Naive B cell (primary cell): Measurements from ENCODE around the gene MKNK2. TPM values are rescaled to one million over a fixed set of nuclear protein-coding genes. Genes with fewer than 3 reads are reported as not detected.

Experiments used
- ATAC-seq, 2 donors: fragments of 150-1000 bp; cut with Tn5 transposase; 2 replicates each; pipeline ENCODE4 v1.10.0; 2021; ENCODE audit warnings: low read depth in 2 of 2, mild to moderate bottlenecking in 2 of 2, moderate library complexity in 2 of 2
- DNase-seq: peaks from one replicate; pipeline ENCODE4 v3.0.0; 2022
- H3K27ac Mint-ChIP-seq, 6 donors: one replicate each; pipeline ENCODE4 v1.8.0; 2020 to 2022; ENCODE audit warnings: mild to moderate bottlenecking in 6 of 6, mixed read lengths in 6 of 6, moderate library complexity in 5 of 6, inconsistent platforms in 2 of 6
- H3K27me3 Mint-ChIP-seq, 3 donors: one replicate each; pipeline ENCODE4 v1.8.0; 2021 to 2022; ENCODE audit warnings: mixed read lengths in 3 of 3, mild to moderate bottlenecking in 1 of 3
- H3K36me3 Mint-ChIP-seq, 2 donors: one replicate each; pipeline ENCODE4 v1.8.0; 2020 to 2022; ENCODE audit warnings: mixed read lengths in 2 of 2, inconsistent platforms in 1 of 2, mild to moderate bottlenecking in 1 of 2
- H3K4me1 Mint-ChIP-seq, 3 donors: one replicate each; pipeline ENCODE4 v1.8.0; 2020 to 2022; ENCODE audit warnings: mixed read lengths in 3 of 3, inconsistent platforms in 1 of 3, mild to moderate bottlenecking in 1 of 3, moderate library complexity in 1 of 3
- H3K4me3 Mint-ChIP-seq, 8 donors: one replicate each; pipeline ENCODE4 v1.8.0; 2020 to 2022; ENCODE audit warnings: mild to moderate bottlenecking in 8 of 8, mixed read lengths in 8 of 8, moderate library complexity in 8 of 8, inconsistent platforms in 2 of 8
- H3K9me3 Mint-ChIP-seq, 7 donors: one replicate each; pipeline ENCODE4 v1.8.0; 2020 to 2022; ENCODE audit warnings: mixed read lengths in 7 of 7, mild to moderate bottlenecking in 5 of 7, inconsistent platforms in 2 of 7, moderate library complexity in 1 of 7
- polyA plus RNA-seq, 6 donors: library from polyadenylated mRNA; unstranded; fragments of 300-500 nt; fragmentation: Illumina TruSeq; gene quantifications; one replicate each; pipeline ENCODE4 v1.2.3, GENCODE V29; 2021; ENCODE audit warnings: low read depth in 6 of 6

The MKNK2 gene
- polyA plus RNA-seq, 6 donors from 2014 or later = 51.1 to 102 (median 57.1) TPM

GRCh38 chr19:2048959-2049740 lies 1.9 kb downstream of the MKNK2 start:
- Mint-ChIP-seq H3K36me3 (no peaks in the 10 kb centered on the region), H3K4me3 (peak overlapping the region; percentile 85 to 96 (median 92)), H3K4me1 (peaks cover 30 to 55% (median 51%) of the 10 kb centered on the region in 3 donors), H3K9me3 (no peaks in the 10 kb centered on the region), H3K27me3 (no peaks in the 10 kb centered on the region), H3K27ac (peak overlapping the region; percentile 96 to 99 (median 98))
- ATAC-seq (no peak), DNase-seq (no peak)

GRCh38 chr19:2048104-2048958 lies 2.7 kb downstream of the MKNK2 start:
- Mint-ChIP-seq H3K4me1 (peaks cover 33 to 60% (median 51%) of the 10 kb centered on the region in 3 donors), H3K36me3 (no peaks in the 10 kb centered on the region), H3K27me3 (no peaks in the 10 kb centered on the region), H3K27ac (peak overlapping the region in 5 of 6 donors; percentile 62 to 99 (median 94)), H3K4me3 (peak overlapping the region; percentile 57 to 95 (median 87)), H3K9me3 (no peaks in the 10 kb centered on the region)
- DNase-seq (no peak), ATAC-seq (no peak)

GRCh38 chr19:2047449-2048103 lies 3.5 kb downstream of the MKNK2 start:
- DNase-seq (no peak), ATAC-seq (no peak)
- H3K36me3 Mint-ChIP-seq = no peaks in the 10 kb centered on the region
- H3K27me3 Mint-ChIP-seq = no peaks in the 10 kb centered on the region
- peaks cover 34 to 61% (median 51%) of the 10 kb centered on the region in 3 donors for H3K4me1 Mint-ChIP-seq
- peak overlapping the region; percentile 57 to 98 (median 76) for H3K27ac Mint-ChIP-seq
- H3K9me3 Mint-ChIP-seq = no peaks in the 10 kb centered on the region
- peak overlapping the region in 5 of 8 donors; percentile 38 to 85 (median 63) for H3K4me3 Mint-ChIP-seq

- Mint-ChIP-seq H3K4me1 (peaks cover 33 to 61% (median 48%) of the 10 kb centered on the region in 3 donors), H3K27ac (peak overlapping the region in 4 of 6 donors; percentile 62 to 98 (median 75)), H3K27me3 (no peaks in the 10 kb centered on the region), H3K4me3 (peak overlapping the region in 5 of 8 donors; percentile 38 to 85 (median 63)), H3K36me3 (no peaks in the 10 kb centered on the region), H3K9me3 (no peaks in the 10 kb centered on the region)
- ATAC-seq = no peak
- DNase-seq = no peak
These were observed 4.0 kb downstream of the MKNK2 start for GRCh38 chr19:2047076-2047448.

GRCh38 chr19:2046046-2046907 lies 4.8 kb downstream of the MKNK2 start:
- Mint-ChIP-seq H3K4me1 (peaks cover 27 to 57% (median 43%) of the 10 kb centered on the region in 3 donors), H3K27me3 (no peaks in the 10 kb centered on the region), H3K36me3 (no peaks in the 10 kb centered on the region), H3K4me3 (peak overlapping the region in 5 of 8 donors; percentile 25 to 85 (median 63)), H3K9me3 (no peaks in the 10 kb centered on the region), H3K27ac (peak overlapping the region in 5 of 6 donors; percentile 61 to 98 (median 89))
- DNase-seq = peak; percentile 21
- ATAC-seq = no peak

GRCh38 chr19:2045501-2046045 lies 5.5 kb downstream of the MKNK2 start:
- no peak for DNase-seq
- Mint-ChIP-seq H3K4me3 (peak overlapping the region in 3 of 8 donors; percentile 12 to 82 (median 67)), H3K27me3 (no peaks in the 10 kb centered on the region), H3K27ac (peak overlapping the region in 5 of 6 donors; percentile 61 to 99 (median 89)), H3K36me3 (no peaks in the 10 kb centered on the region), H3K4me1 (peaks cover 24 to 58% (median 48%) of the 10 kb centered on the region in 3 donors), H3K9me3 (no peaks in the 10 kb centered on the region)
- no peak for ATAC-seq

- ATAC-seq = no peak
- H3K27ac Mint-ChIP-seq = peak overlapping the region; percentile 33 to 99 (median 95)
- peak overlapping the region in 6 of 8 donors; percentile 54 to 82 (median 66) for H3K4me3 Mint-ChIP-seq
- H3K4me1 Mint-ChIP-seq = peaks cover 23 to 55% (median 48%) of the 10 kb centered on the region in 3 donors
- no peaks in the 10 kb centered on the region for H3K27me3 Mint-ChIP-seq
- no peaks in the 10 kb centered on the region for H3K9me3 Mint-ChIP-seq
- no peak for DNase-seq
- H3K36me3 Mint-ChIP-seq = no peaks in the 10 kb centered on the region
These were observed 6.1 kb downstream of the MKNK2 start for GRCh38 chr19:2044709-2045500.

GRCh38 chr19:2043961-2044708 lies 6.9 kb downstream of the MKNK2 start:
- no peak for ATAC-seq
- peak overlapping the region; percentile 42 to 82 (median 68) for H3K4me3 Mint-ChIP-seq
- H3K36me3 Mint-ChIP-seq = peaks cover 0 to 6% of the 10 kb centered on the region in 2 donors
- H3K4me1 Mint-ChIP-seq = peaks cover 20 to 51% (median 42%) of the 10 kb centered on the region in 3 donors
- H3K27me3 Mint-ChIP-seq = no peaks in the 10 kb centered on the region
- H3K9me3 Mint-ChIP-seq = no peaks in the 10 kb centered on the region
- peak; percentile 58 for DNase-seq
- H3K27ac Mint-ChIP-seq = peak overlapping the region; percentile 95 to 99 (median 98)

- Mint-ChIP-seq H3K4me1 (peaks cover 18 to 51% (median 39%) of the 10 kb centered on the region in 3 donors), H3K27ac (peak overlapping the region; percentile 95 to 99 (median 98)), H3K36me3 (peaks cover 0 to 7% of the 10 kb centered on the region in 2 donors), H3K27me3 (no peaks in the 10 kb centered on the region), H3K4me3 (peak overlapping the region; percentile 33 to 83 (median 70)), H3K9me3 (peaks cover 0 to 2% (median 0%) of the 10 kb centered on the region in 7 donors)
- no peak for ATAC-seq
- no peak for DNase-seq
These were observed 7.8 kb downstream of the MKNK2 start for GRCh38 chr19:2043251-2043641.

GRCh38 chr19:2042485-2043250 lies 8.4 kb downstream of the MKNK2 start:
- DNase-seq = no peak
- H3K36me3 Mint-ChIP-seq = peaks cover 0 to 7% of the 10 kb centered on the region in 2 donors

More at GRCh38 chr19:2042485-2043250, 8.4 kb downstream of the MKNK2 start:
- no peak for ATAC-seq
- Mint-ChIP-seq H3K27ac (peak overlapping the region; percentile 95 to 99 (median 98)), H3K4me1 (peaks cover 19 to 54% (median 39%) of the 10 kb centered on the region in 3 donors), H3K4me3 (peak overlapping the region; percentile 6 to 82 (median 70)), H3K9me3 (peaks cover 0 to 2% (median 0%) of the 10 kb centered on the region in 7 donors), H3K27me3 (no peaks in the 10 kb centered on the region)
